ENCODE data around the gene FGD5.
A peak's percentile ranks its signal among the peaks of the same experiment; 100 is the strongest.

FGD5 gene

GRCh38 chr3:14925729-14926591 lies 107.2 kb downstream of the FGD5 start:
- ChIA-PET POLR2A (ENCODE audit: low non-redundant PET) (interaction anchor here (0.6 kb wide), 1 partner anchor 1446 kb away, joined by 3 read pairs; the partner anchor contains the start of gene HDAC11), CTCF (interaction anchor here (0.7 to 0.8 kb wide), 3 partner anchors 84 to 264 kb away, joined by 3 to 4 read pairs (median 3); no protein-coding TSS in a partner anchor)

GRCh38 chr3:14926592-14926991 lies 107.8 kb downstream of the FGD5 start:
- POLR2A ChIA-PET (ENCODE audit: low non-redundant PET), result no interaction called here
- DNase-seq (ENCODE audit: low spot score), result no peak

More at GRCh38 chr3:14925729-14926591, 107.2 kb downstream of the FGD5 start:
- peak; percentile 82 for TF ChIP-seq CTCF (conservative IDR thresholded peaks at IDR 0.05; ENCODE audit: low read depth)
- peak; percentile 38 for DNase-seq (ENCODE audit: low spot score)
- no peak overlapping the region for H3K27ac ChIP-seq

GRCh38 chr3:14927308-14927707 lies 108.5 kb downstream of the FGD5 start:
- H3K27ac ChIP-seq, result no peak overlapping the region
- TF ChIP-seq CTCF (conservative IDR thresholded peaks at IDR 0.05; ENCODE audit: low read depth), result no peak
- DNase-seq (ENCODE audit: low spot score), result no peak
- CTCF ChIA-PET, result no interaction called here
- POLR2A ChIA-PET (ENCODE audit: low non-redundant PET), result no interaction called here

More at GRCh38 chr3:14926592-14926991, 107.8 kb downstream of the FGD5 start:
- no peak for TF ChIP-seq CTCF (conservative IDR thresholded peaks at IDR 0.05; ENCODE audit: low read depth)
- CTCF ChIA-PET, result interaction anchor here (0.8 kb wide), 1 partner anchor 255 kb away, joined by 4 read pairs; no protein-coding TSS in a partner anchor
- H3K27ac ChIP-seq, result no peak overlapping the region

GRCh38 chr3:14929310-14930074 lies 110.7 kb downstream of the FGD5 start:
- no peak for TF ChIP-seq CTCF (conservative IDR thresholded peaks at IDR 0.05; ENCODE audit: low read depth)
- DNase-seq (ENCODE audit: low spot score), result no peak
- ChIA-PET POLR2A (ENCODE audit: low non-redundant PET) (no interaction called here), CTCF (no interaction called here)
- no peak overlapping the region for H3K27ac ChIP-seq

GRCh38 chr3:14933820-14934425 lies 115.2 kb downstream of the FGD5 start:
- TF ChIP-seq CTCF (conservative IDR thresholded peaks at IDR 0.05; ENCODE audit: low read depth), result no peak
- no peak overlapping the region for H3K27ac ChIP-seq
- no peak for DNase-seq (ENCODE audit: low spot score)
- POLR2A ChIA-PET (ENCODE audit: low non-redundant PET), result no interaction called here
- CTCF ChIA-PET, result interaction anchor here (0.7 kb wide), 1 partner anchor 465 kb away, joined by 3 read pairs; no protein-coding TSS in a partner anchor

Data from RWPE1 (cell line).